Neural crest cell (in vitro differentiated cells): Measurements from ENCODE around the gene MOV10L1. TPM values are rescaled to one million over a fixed set of nuclear protein-coding genes. Genes with fewer than 3 reads are reported as not detected.
A peak's percentile ranks its signal among the peaks of the same experiment; 100 is the strongest.

Source experiments
- DNase-seq: peaks from one replicate; pipeline ENCODE4 v3.0.0; 2021; ENCODE audit warnings: low read depth, mixed read lengths, low spot score
- H3K27ac Mint-ChIP-seq: one replicate; pipeline ENCODE4 v1.8.0; 2021; ENCODE audit warnings: mild to moderate bottlenecking, mixed read lengths; ENCODE audit not compliant: unreplicated experiment
- H3K27me3 Mint-ChIP-seq: 2 replicates; pipeline ENCODE4 v1.8.0; 2021; ENCODE audit warnings: low read depth, mild to moderate bottlenecking, mixed read lengths
- H3K36me3 Mint-ChIP-seq: 2 replicates; pipeline ENCODE4 v1.8.0; 2021; ENCODE audit warnings: low read depth, mild to moderate bottlenecking, mixed read lengths
- H3K4me1 Mint-ChIP-seq: 2 replicates; pipeline ENCODE4 v1.8.0; 2021; ENCODE audit warnings: mixed read lengths
- H3K4me3 Mint-ChIP-seq: one replicate; pipeline ENCODE4 v1.8.0; 2021; ENCODE audit warnings: mild to moderate bottlenecking, mixed read lengths
- H3K9me3 Mint-ChIP-seq: 2 replicates; pipeline ENCODE4 v1.8.0; 2021; ENCODE audit warnings: mixed read lengths
- total RNA-seq: library from RNA; stranded (reverse); gene quantifications from 2 replicates; pipeline ENCODE4 v1.2.1, GENCODE V29; 2021
- TF ChIP-seq, protein P1 (sequence below): fragments of 200-600 bp; sonication (generic); conservative IDR thresholded peaks from 2 replicates; pipeline ENCODE4 v1.5.0; 2021; ENCODE audit warnings: antibody characterized with exemption, mild to moderate bottlenecking

Gene MOV10L1
- total RNA-seq, 1 donor from 2014 or later: not detected

DNA sequence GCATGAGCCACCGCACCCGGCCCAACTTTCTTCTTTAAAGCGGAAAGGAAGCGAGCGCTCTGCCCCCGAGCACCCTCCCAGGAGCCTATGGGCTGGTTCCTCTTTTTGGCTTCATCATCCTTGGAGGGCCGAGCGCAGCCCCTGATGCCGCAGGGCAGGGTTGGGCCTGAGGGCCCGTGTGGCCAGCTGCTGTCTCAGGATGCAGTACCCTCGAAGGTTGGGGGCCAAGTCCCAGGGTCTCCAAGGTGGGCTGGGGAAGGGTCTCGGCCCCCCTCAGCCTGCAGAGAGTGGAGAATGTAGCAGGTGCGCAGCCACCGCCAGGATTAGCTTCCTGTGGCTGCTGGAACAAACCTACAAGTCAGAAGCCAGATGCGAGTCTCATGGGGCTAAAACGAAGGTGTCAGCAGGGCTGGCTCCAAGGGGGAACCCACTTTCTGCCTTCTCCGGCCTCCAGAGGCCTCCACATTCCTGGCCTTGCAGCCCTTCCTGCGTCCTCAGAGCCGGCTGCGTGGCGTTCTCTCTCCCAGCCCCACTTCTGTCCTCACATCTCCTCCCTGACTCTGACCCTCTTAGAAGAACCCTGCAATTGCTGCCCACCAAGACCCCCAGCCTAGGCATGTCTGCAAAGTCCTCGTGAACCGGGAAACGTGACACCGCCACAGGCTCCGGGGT is 83.6 kb downstream of the MOV10L1 start:
- Mint-ChIP-seq H3K9me3 (no peaks in the 10 kb centered on the region), H3K4me1 (no peaks in the 10 kb centered on the region), H3K27ac (no peak overlapping the region), H3K4me3 (no peak overlapping the region), H3K27me3 (peaks cover 27% of the 10 kb centered on the region), H3K36me3 (no peaks in the 10 kb centered on the region)
- no peak for DNase-seq
- TF ChIP-seq, protein P1, sequence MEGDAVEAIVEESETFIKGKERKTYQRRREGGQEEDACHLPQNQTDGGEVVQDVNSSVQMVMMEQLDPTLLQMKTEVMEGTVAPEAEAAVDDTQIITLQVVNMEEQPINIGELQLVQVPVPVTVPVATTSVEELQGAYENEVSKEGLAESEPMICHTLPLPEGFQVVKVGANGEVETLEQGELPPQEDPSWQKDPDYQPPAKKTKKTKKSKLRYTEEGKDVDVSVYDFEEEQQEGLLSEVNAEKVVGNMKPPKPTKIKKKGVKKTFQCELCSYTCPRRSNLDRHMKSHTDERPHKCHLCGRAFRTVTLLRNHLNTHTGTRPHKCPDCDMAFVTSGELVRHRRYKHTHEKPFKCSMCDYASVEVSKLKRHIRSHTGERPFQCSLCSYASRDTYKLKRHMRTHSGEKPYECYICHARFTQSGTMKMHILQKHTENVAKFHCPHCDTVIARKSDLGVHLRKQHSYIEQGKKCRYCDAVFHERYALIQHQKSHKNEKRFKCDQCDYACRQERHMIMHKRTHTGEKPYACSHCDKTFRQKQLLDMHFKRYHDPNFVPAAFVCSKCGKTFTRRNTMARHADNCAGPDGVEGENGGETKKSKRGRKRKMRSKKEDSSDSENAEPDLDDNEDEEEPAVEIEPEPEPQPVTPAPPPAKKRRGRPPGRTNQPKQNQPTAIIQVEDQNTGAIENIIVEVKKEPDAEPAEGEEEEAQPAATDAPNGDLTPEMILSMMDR: no peak

DNA sequence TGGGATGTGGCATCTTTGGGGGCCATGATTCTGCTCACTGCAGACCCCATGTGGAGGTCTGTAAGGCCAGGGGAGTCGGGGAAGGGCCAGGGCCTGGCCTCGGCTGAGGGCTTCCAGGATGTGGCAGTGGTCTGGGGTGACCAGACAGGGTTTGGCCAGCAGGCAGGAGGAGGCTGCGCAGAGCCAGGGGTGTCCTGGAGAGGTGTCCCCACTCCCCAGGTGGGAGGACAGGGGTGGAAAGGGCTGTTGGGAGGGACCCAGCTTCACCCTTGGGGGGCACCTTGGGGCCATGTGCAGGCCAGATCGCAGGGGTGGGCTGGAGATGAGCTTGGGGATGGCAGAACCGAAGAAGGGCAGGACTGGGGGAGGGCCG is 84.2 kb downstream of the MOV10L1 start:
- Mint-ChIP-seq H3K9me3 (no peaks in the 10 kb centered on the region), H3K4me1 (no peaks in the 10 kb centered on the region), H3K27me3 (peaks cover 22% of the 10 kb centered on the region), H3K27ac (no peak overlapping the region), H3K4me3 (peak overlapping the region; percentile 70), H3K36me3 (no peaks in the 10 kb centered on the region)
- TF ChIP-seq, protein P1: no peak
- DNase-seq: no peak

DNA sequence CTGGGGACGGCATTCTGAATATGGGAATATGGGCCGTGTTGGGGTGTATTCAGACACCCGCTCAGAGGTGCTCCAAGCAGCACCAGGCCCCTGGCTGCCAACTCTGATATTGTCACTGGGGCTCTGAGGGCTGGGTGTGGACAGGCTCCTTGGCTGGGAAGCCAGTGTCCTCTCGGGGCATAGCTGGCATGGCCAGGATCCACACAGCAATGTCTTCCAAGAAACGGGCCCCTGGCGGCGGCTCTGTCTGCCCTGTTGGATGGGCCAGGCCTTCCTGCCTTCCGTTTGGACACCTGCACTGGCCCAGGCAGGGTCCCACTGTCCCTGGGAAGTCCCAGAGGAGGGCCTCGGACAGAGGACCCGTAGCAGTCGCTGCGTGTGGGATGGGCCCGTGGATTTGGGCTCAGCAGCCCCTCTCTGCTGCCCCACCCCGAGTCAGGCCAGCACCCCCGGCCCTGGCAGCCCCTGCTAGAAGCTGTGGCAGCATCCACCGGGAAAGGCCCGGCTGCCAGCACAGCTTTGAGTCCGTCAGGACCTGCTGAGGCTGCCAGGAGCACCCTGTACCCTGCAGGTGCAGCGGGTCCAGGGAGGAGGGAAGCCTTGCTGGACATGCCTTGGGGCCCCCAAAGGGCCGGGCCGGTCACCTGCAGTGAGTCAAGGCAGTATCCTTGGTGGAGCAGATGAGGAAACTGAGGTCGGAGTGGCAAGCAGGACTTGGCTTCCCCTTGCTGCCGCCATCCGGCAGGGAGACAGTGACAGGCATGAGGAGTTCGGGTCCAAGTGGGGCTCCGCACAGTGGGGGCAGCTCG is 84.8 kb downstream of the MOV10L1 start:
- TF ChIP-seq, protein P1: no peak
- H3K9me3 Mint-ChIP-seq: no peaks in the 10 kb centered on the region
- peaks cover 18% of the 10 kb centered on the region for H3K27me3 Mint-ChIP-seq
- H3K36me3 Mint-ChIP-seq: no peaks in the 10 kb centered on the region
- H3K4me1 Mint-ChIP-seq: peaks cover under 1% of the 10 kb centered on the region
- DNase-seq: no peak
- H3K27ac Mint-ChIP-seq: no peak overlapping the region
- H3K4me3 Mint-ChIP-seq: peak overlapping the region; percentile 70

DNA sequence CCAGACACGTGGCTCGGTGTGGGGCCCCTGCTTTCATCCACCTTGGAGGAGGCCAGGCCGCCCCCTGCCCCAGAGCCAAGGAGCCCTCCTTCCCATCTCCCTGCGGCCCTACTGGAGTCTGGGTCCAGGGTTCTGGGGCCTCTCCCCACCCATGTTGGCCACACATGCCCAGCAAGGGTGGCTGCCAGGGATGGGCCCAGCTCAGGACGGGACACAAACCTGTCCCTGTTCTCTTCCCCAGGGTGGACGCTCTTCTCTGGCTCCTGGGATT is 85.3 kb downstream of the MOV10L1 start:
- H3K36me3 Mint-ChIP-seq: no peaks in the 10 kb centered on the region
- H3K4me3 Mint-ChIP-seq: no peak overlapping the region
- no peak overlapping the region for H3K27ac Mint-ChIP-seq
- peaks cover 4% of the 10 kb centered on the region for H3K4me1 Mint-ChIP-seq
- H3K27me3 Mint-ChIP-seq: peaks cover 18% of the 10 kb centered on the region
- no peak for DNase-seq
- no peaks in the 10 kb centered on the region for H3K9me3 Mint-ChIP-seq
- TF ChIP-seq, protein P1: no peak

DNA sequence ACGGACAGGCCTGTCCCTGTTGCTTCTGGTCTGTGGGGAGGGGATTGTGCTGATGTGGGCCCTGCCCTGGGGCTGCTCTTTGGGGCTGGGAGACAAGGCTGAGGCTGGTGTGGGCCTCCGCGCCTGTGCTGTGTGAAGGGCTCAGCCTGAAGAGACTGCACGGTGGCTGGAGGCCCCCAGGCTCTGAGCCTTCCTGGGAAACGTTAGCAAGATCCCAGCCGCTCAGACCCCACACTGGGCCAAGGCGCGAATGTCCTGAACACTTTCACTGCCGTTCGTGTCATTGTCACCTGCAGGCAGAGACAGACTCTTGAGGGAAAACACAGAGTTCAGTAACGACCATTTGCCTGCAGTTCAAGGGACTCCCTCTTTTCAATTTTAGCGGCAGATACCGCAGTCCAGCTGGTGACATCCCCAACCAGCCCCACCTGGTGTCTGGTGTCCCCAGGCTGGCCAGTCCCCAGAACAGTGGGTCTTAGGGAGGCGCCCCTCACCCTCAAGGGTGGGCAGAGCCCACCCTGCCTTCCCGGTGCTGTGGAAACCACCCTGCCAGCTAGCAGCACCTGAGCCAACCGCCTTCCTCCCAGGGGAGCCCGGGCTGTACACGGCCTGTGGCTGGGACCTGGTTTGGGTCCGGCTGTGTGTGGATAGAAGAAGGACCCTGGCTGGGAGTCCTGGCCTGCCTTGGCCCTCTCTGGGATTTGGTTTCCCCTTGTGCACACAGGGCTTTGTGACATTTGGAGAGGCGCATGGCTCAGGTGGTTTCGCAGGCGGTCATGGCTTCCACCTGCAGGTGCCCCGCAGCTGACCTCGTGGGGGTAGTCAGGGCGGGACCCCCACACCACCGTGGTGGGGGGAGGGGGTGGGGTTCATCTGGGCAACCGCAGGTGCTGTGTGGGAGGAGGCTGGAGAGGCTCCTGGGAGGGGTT is 86.4 kb downstream of the MOV10L1 start:
- Mint-ChIP-seq H3K36me3 (no peaks in the 10 kb centered on the region), H3K4me3 (peak overlapping the region; percentile 27), H3K27me3 (peaks cover 14% of the 10 kb centered on the region), H3K9me3 (no peaks in the 10 kb centered on the region), H3K4me1 (peaks cover 4% of the 10 kb centered on the region), H3K27ac (no peak overlapping the region)
- no peak for DNase-seq
- TF ChIP-seq, protein P1: no peak
